ENCODE measurements around the gene CLMN.

The CLMN gene

DNA sequence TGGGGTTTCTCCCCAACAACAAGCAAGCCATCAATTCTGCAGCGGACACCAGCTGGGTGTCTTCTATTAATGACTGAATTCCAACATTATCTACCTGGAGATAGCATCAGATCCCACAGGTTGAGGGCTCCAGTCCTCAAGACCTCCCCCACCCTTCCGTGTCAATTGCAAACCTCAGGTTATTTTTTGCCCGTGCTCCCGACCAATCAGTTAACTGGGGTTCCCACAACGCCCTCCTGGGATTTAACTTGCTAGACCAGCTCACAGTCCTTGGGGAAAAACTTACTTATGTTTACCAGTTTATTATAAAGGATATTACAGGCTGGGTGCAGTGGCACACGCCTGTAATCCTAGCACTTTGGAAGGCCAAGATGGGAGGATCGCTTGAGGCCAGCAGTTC is 172.1 kb downstream of the CLMN start:
- no peak overlapping the region for H3K27ac ChIP-seq
- TF ChIP-seq, protein P1, sequence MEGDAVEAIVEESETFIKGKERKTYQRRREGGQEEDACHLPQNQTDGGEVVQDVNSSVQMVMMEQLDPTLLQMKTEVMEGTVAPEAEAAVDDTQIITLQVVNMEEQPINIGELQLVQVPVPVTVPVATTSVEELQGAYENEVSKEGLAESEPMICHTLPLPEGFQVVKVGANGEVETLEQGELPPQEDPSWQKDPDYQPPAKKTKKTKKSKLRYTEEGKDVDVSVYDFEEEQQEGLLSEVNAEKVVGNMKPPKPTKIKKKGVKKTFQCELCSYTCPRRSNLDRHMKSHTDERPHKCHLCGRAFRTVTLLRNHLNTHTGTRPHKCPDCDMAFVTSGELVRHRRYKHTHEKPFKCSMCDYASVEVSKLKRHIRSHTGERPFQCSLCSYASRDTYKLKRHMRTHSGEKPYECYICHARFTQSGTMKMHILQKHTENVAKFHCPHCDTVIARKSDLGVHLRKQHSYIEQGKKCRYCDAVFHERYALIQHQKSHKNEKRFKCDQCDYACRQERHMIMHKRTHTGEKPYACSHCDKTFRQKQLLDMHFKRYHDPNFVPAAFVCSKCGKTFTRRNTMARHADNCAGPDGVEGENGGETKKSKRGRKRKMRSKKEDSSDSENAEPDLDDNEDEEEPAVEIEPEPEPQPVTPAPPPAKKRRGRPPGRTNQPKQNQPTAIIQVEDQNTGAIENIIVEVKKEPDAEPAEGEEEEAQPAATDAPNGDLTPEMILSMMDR (conservative IDR thresholded peaks at IDR 0.05), result no peak

DNA sequence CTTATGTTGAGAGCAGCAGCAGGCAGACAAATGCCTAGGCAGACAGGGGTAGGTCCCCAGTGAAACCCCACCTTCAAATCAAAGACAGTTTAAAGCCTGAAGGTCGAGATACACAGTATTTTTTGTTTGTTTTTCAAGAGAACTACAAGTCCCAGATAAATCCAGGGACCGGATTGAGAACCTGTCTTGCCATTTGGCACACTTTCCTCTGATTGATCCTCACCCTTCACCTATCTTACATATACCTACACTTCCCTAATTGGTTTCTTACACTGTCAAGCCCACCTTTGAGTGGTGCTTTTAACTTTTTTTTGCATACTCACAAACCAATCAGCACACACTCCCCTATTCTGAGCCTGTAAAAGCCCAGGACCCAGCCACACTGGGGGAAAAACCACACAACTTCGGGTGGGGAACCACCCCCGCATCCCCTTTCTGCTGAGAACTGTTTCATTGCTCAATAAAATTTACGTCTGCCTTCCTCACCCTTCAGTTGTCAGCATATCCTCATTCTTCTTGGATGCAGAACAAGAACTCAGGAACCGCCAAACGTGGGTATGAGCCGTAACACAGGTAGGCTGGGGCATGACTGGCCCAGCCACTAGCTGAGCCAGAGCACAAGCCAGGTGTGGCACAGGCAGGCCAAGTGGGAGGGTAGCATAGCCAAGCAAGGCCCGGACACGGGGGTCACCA is 173.5 kb downstream of the CLMN start:
- TF ChIP-seq, protein P1 (conservative IDR thresholded peaks at IDR 0.05), result no peak
- H3K27ac ChIP-seq, result no peak overlapping the region

DNA sequence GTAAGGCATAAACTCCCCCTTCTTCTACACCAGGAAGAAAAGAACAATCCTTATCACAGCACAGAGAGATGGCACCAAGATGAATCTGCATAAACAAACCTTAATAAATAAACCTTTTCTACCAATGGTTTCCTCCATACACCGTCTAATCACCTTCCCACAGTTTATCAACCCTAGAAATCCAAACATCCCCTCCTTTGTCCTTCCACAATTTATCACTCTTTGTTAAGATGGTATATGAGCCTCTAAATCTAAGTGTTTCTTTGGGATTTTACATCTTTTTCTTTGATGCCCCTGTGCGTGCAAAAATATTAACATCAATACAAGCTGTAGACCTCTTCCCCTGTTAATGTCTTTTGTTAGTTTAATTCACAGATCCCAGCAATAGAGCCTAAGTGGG is 174.9 kb downstream of the CLMN start:
- TF ChIP-seq, protein P1 (conservative IDR thresholded peaks at IDR 0.05), result no peak
- H3K27ac ChIP-seq, result peak overlapping the region; percentile 51

DNA sequence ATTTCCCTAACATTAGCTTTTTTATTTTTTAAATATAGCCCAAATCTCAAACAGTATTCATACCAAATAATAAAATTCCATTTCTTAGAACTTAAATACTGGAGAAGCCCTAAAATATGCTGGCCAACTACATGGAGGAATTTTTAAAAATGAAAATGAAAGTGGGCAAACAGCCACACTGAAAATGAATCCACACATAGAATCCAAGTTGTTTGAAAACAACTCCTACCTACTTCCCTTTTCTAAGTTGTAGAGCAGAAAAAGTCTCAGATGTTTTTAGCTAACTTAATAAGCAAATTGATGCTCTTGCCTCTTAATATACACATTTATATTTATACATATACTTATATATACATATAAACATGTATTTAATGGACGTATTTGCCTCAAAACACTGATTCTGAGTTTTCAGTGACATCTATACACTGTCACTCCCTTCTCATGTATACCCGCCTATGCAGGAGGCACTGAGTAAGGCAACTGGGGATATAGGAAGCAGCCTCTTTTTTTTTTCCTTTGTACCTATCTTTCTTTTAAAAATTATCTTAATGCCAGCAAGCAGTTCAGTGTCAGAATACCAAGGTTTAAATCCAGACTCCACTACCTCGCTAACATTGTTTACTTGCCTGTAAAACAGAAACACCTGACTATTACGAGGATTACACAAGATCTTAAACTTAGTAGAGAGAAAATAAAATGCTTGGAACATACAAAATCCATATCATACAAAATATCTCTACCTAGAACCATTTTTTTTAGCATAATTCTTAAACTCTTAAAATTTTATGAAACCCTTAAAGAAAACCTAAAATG is 175.7 kb downstream of the CLMN start:
- TF ChIP-seq, protein P1 (conservative IDR thresholded peaks at IDR 0.05), result no peak
- H3K27ac ChIP-seq, result peak overlapping the region; percentile 51

DNA sequence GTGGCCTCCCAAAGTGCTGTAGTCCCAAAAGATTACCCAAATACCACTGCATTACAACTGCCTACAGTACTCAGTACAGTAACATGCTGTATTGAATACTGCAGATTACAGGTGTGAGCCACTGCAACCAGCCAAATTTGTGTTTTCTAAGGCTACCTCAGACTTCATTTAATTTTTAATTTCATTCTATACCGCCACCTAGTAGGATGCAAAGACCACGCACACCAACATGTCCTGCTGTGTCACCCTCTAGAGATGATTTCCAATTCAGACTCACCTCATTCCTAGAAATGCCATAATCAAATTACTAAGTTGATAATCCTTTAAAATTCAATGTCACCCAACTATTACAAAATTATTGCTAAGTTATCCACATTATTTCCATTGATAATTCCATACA is 177.5 kb downstream of the CLMN start:
- peak overlapping the region; percentile 51 for H3K27ac ChIP-seq
- TF ChIP-seq, protein P1 (conservative IDR thresholded peaks at IDR 0.05), result no peak

DNA sequence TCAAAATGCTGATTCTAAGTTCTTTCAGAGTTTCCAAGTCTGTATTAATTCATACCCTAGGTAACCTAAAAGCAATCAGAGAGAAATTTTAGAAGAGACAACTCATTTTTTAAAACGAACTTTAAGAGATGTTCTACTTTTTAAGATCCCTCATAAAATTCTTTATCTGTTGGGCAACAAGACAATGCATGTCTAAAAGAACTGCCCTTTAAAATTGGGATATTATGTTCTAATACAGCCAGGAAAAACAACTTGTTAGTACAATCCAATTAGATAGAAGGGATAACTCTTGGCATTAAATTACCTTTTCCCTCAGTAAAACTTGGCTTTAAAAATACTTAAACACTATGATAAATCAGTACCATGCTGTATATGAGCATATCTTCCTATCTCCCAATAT is 178.0 kb downstream of the CLMN start:
- TF ChIP-seq, protein P1 (conservative IDR thresholded peaks at IDR 0.05), result no peak
- peak overlapping the region; percentile 51 for H3K27ac ChIP-seq

DNA sequence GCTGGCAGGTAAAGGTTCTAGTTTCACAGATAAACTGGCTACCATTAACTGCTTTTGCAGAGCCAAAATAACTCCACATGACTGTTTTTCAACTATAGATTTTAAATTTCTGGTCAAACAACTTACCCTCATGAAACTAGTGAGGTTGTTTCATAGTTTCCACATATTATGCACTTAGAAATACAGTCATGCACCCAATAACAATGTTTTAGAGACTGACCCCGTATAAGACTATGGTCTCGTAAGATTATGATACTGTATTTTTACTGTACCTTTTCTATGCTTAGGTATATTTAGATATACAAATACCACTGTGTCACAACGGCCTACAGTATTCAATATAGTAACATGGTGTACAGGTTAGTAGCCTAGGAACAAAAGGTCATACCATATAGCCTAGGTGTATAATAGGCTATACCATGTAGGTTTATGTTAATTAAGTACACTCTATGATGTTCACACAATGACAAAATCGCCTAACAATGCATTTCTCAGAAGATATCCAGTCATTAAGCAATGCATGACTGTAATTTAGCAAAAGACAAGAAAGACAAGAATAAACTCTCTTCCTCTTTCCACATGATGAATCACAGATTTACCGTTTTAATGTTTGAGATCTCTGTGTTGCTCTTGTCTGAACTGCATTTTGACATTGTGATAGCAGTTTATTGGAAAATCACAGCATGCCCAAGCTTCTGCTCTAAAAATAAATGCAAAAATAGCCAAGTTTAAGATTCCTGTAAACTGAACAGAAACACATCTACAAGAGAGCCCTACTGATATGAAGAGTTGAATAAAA is 179.4 kb downstream of the CLMN start:
- peak overlapping the region; percentile 51 for H3K27ac ChIP-seq
- TF ChIP-seq, protein P1 (conservative IDR thresholded peaks at IDR 0.05), result no peak

All from VCaP (cell line).